ENCODE data around the gene MTA1.
A peak's percentile ranks its signal among the peaks of the same experiment; 100 is the strongest.

DNA sequence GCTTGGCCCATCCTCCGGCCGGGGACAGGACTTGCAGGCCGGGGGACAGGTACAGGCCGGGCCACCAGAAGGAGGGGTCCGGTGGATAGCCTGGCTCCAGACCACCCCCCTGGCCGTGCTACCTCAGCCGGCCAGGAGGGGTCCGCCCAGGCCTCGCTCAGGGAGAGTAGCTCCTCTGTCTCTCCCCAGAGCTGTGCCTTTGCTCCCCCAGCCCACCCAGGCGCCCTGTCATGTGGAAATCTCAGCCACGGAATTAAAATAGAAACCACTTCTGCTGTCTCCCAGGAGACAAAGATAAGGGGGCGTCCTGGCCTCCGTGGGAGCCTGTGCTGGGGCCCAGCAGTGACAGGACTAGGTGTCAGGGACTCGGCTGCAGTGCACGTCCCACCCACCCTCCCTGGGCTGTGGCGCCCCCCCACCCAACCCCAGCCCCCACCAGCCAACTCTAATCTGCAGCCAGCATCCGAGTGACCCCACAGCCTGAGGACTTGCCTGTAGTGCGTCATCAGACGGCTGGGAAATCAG lies 51.7 kb downstream of the MTA1 start:
- TF ChIP-seq, protein P1, sequence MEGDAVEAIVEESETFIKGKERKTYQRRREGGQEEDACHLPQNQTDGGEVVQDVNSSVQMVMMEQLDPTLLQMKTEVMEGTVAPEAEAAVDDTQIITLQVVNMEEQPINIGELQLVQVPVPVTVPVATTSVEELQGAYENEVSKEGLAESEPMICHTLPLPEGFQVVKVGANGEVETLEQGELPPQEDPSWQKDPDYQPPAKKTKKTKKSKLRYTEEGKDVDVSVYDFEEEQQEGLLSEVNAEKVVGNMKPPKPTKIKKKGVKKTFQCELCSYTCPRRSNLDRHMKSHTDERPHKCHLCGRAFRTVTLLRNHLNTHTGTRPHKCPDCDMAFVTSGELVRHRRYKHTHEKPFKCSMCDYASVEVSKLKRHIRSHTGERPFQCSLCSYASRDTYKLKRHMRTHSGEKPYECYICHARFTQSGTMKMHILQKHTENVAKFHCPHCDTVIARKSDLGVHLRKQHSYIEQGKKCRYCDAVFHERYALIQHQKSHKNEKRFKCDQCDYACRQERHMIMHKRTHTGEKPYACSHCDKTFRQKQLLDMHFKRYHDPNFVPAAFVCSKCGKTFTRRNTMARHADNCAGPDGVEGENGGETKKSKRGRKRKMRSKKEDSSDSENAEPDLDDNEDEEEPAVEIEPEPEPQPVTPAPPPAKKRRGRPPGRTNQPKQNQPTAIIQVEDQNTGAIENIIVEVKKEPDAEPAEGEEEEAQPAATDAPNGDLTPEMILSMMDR (conservative IDR thresholded peaks at IDR 0.05; ENCODE audit: low read depth, low read length) = peak; percentile 27; the same call in 1 of the 2 replicates
- no peak for TF ChIP-seq EZH2 (IDR thresholded peaks at IDR 0.05; ENCODE audit: borderline replicate concordance, low read depth, low read length, poor library complexity, severe bottlenecking)
